Esophagus (tissue), 2 donors: ENCODE measurements around the gene MAT2A. TPM values are rescaled to one million over a fixed set of nuclear protein-coding genes. Genes with fewer than 3 reads are reported as not detected.

ENCODE experiments used
- H3K27ac ChIP-seq, 2 donors: one replicate each; pipeline ENCODE4 v1.5.1; 2013; ENCODE audit warnings: low read depth in 2 of 2, mild to moderate bottlenecking in 2 of 2, inconsistent platforms in 1 of 2, low read length in 1 of 2, moderate library complexity in 1 of 2
- H3K27me3 ChIP-seq, 2 donors: one replicate each; pipeline ENCODE4 v1.6.1; 2013; ENCODE audit warnings: low read length in 2 of 2, control low read depth in 1 of 2, mild to moderate bottlenecking in 1 of 2; ENCODE audit not compliant: insufficient read depth in 2 of 2, control insufficient read depth in 1 of 2
- H3K36me3 ChIP-seq, 2 donors: one replicate each; pipeline ENCODE4 v1.6.1; 2013; ENCODE audit warnings: low read length in 1 of 2; ENCODE audit not compliant: control insufficient read depth in 2 of 2, insufficient read depth in 2 of 2
- H3K4me1 ChIP-seq, 2 donors: one replicate each; pipeline ENCODE4 v1.6.1; 2013; ENCODE audit warnings: low read length in 1 of 2; ENCODE audit not compliant: control insufficient read depth in 2 of 2, insufficient read depth in 2 of 2
- H3K4me3 ChIP-seq, 2 donors: one replicate each; pipeline ENCODE4 v1.5.1; 2013; ENCODE audit warnings: low read length in 2 of 2, mild to moderate bottlenecking in 2 of 2, low read depth in 1 of 2, moderate library complexity in 1 of 2
- H3K9me3 ChIP-seq, 2 donors: one replicate each; pipeline ENCODE4 v1.6.1; 2013; ENCODE audit warnings: mild to moderate bottlenecking in 2 of 2, low read depth in 1 of 2, low read length in 1 of 2, moderate library complexity in 1 of 2; ENCODE audit not compliant: control insufficient read depth in 2 of 2, insufficient read depth in 1 of 2
- WGBS, 2 donors: extraction: QIAGEN DNeasy Blood & Tissue Kit; methylation state at CpG; one replicate each; pipeline ENCODE4 v1.1.7; 2013; 5-methylcytosine and 5-hydroxymethylcytosine counted together
- polyA plus RNA-seq, 2 donors: library from polyadenylated mRNA; stranded (reverse); fragments of 200-250 nt; gene quantifications; one replicate each; pipeline ENCODE4 v1.2.3, GENCODE V29; 2013
- donor health status: healthy with polysubstance abuse.
- donor health status: Bipolar disorder and iron deficiency.

Gene MAT2A
- polyA plus RNA-seq, 2 donors = 53.9 to 113 TPM

GRCh38 chr2:85504778-85505261 lies 34.1 kb upstream of the MAT2A start:
- H3K27me3 ChIP-seq = no peaks in the 10 kb centered on the region
- H3K27ac ChIP-seq = peak overlapping the region; percentile 46 to 62
- H3K36me3 ChIP-seq = no peaks in the 10 kb centered on the region
- no peak overlapping the region for H3K4me3 ChIP-seq
- peaks cover 8 to 22% of the 10 kb centered on the region in 2 donors for H3K4me1 ChIP-seq
- no peaks in the 10 kb centered on the region for H3K9me3 ChIP-seq
- 20 to 35% methylated on average over 3 of the region's 3 CpGs for WGBS, 2 donors

- no peak overlapping the region for H3K4me3 ChIP-seq
- 85 to 92% methylated on average over 10 of the region's 10 CpGs for WGBS, 2 donors
- no peaks in the 10 kb centered on the region for H3K9me3 ChIP-seq
- H3K4me1 ChIP-seq = peaks cover 8 to 22% of the 10 kb centered on the region in 2 donors
- H3K27ac ChIP-seq = peak overlapping the region; percentile 41 to 62
- no peaks in the 10 kb centered on the region for H3K36me3 ChIP-seq
- no peaks in the 10 kb centered on the region for H3K27me3 ChIP-seq
Measured at GRCh38 chr2:85505551-85506238, 33.3 kb upstream of the MAT2A start.

- Histone ChIP-seq H3K27me3 (no peaks in the 10 kb centered on the region), H3K4me3 (no peak overlapping the region), H3K4me1 (peaks cover 8 to 22% of the 10 kb centered on the region in 2 donors), H3K9me3 (no peaks in the 10 kb centered on the region), H3K36me3 (no peaks in the 10 kb centered on the region), H3K27ac (peak overlapping the region in 1 of 2 donors; percentile 32)
- WGBS, 2 donors = 68 to 69% methylated on average over 7 of the region's 7 CpGs
Measured at GRCh38 chr2:85506768-85507181, 32.2 kb upstream of the MAT2A start.

- Histone ChIP-seq H3K27ac (no peak overlapping the region), H3K9me3 (no peaks in the 10 kb centered on the region), H3K4me1 (peaks cover 0 to 2% of the 10 kb centered on the region in 2 donors), H3K27me3 (no peaks in the 10 kb centered on the region), H3K4me3 (no peak overlapping the region), H3K36me3 (no peaks in the 10 kb centered on the region)
- WGBS, 2 donors = 48 to 53% methylated on average over 6 of the region's 6 CpGs
Measured at GRCh38 chr2:85511008-85511811, 27.8 kb upstream of the MAT2A start.

- 74 to 78% methylated on average over 6 of the region's 6 CpGs for WGBS, 2 donors
Measured at GRCh38 chr2:85514323-85514722, 24.6 kb upstream of the MAT2A start.

GRCh38 chr2:85516653-85517389 lies 22.1 kb upstream of the MAT2A start:
- Histone ChIP-seq H3K36me3 (no peaks in the 10 kb centered on the region), H3K4me1 (peaks cover 0 to 5% of the 10 kb centered on the region in 2 donors), H3K9me3 (no peaks in the 10 kb centered on the region), H3K27me3 (no peaks in the 10 kb centered on the region), H3K27ac (peak overlapping the region; percentile 20 to 66), H3K4me3 (no peak overlapping the region)
- WGBS, 2 donors = 36 to 43% methylated on average over 8 of the region's 8 CpGs

More at GRCh38 chr2:85514323-85514722, 24.6 kb upstream of the MAT2A start:
- Histone ChIP-seq H3K4me1 (peaks cover 0 to 5% of the 10 kb centered on the region in 2 donors), H3K9me3 (no peaks in the 10 kb centered on the region), H3K27me3 (no peaks in the 10 kb centered on the region), H3K36me3 (no peaks in the 10 kb centered on the region), H3K27ac (no peak overlapping the region), H3K4me3 (no peak overlapping the region)

GRCh38 chr2:85522090-85522647 lies 16.8 kb upstream of the MAT2A start:
- Histone ChIP-seq H3K27me3 (no peaks in the 10 kb centered on the region), H3K4me3 (no peak overlapping the region), H3K9me3 (no peaks in the 10 kb centered on the region), H3K27ac (no peak overlapping the region), H3K36me3 (no peaks in the 10 kb centered on the region), H3K4me1 (peaks cover 0 to 1% of the 10 kb centered on the region in 2 donors)
- WGBS, 2 donors = 92 to 94% methylated on average over 6 of the region's 6 CpGs

GRCh38 chr2:85523062-85523902 lies 15.7 kb upstream of the MAT2A start:
- H3K4me1 ChIP-seq = no peaks in the 10 kb centered on the region
- 69 to 70% methylated on average over 8 of the region's 8 CpGs for whole genome bisulfite sequencing, 2 donors
- no peaks in the 10 kb centered on the region for H3K27me3 ChIP-seq
- H3K36me3 ChIP-seq = no peaks in the 10 kb centered on the region
- no peak overlapping the region for H3K4me3 ChIP-seq
- peak overlapping the region in 1 of 2 donors; percentile 19 for H3K27ac ChIP-seq
- H3K9me3 ChIP-seq = no peaks in the 10 kb centered on the region
